NCI-H2227 (cell line): ENCODE results near the gene IMPG1.

ENCODE experiments used
- DNase-seq: peaks from one replicate; lab custom pipeline; 2025; ENCODE audit not compliant: unreplicated experiment; lab: John Stamatoyannopoulos, UW

IMPG1 gene

DNA sequence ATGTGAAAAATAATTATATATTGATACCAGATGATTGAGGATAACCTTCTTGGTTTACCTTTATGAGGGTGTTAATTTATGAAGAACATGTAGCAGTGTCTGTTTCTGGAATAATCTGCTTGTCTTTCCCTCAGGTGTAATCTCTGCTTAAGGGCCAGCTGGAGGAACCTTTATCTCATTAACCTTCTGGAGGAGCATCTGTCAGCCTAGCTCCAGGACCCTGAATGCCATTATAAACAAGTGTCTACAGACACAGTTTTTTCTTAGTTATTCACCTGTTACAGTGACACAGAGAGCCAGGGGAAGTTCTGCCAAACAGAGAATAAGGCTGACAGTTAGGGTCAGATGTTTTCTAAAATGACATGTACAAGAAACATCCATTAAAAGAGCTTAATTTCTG is at the start of gene IMPG1:
Gene IMPG1, minus strand, starts transcription at position 101 of the 400 bp plus-strand sequence. CDS start 174 bp downstream, outside the sequence.
- no peak for DNase-seq

DNA sequence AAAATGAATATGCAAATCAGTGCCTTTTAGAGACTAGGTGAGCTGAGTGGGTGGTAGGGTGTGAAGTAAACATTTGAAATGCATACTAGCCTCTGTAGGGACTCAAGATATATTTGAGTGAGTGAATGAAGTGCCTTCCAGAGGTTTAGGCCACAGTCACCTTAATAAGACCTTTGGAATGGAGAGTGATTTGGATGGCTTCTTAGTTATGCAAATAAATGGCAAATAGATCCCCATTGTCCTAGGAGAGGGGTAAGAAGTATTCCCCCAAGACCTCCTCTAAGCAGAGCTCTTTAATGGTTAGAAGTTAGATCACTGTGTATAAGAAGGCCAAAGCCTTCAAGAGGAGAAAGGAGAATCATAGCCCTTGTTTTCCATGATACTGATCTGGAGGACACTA is 47.8 kb upstream of the IMPG1 start:
- DNase-seq: no peak

GRCh38 chr6:76073281-76073680 is 819 bp upstream of the IMPG1 start:
- no peak for DNase-seq

- DNase-seq: no peak
Measured at GRCh38 chr6:76057469-76057868, 15.0 kb downstream of the IMPG1 start.

- DNase-seq: no peak
Measured at GRCh38 chr6:76052314-76052713, 20.1 kb downstream of the IMPG1 start.

DNA sequence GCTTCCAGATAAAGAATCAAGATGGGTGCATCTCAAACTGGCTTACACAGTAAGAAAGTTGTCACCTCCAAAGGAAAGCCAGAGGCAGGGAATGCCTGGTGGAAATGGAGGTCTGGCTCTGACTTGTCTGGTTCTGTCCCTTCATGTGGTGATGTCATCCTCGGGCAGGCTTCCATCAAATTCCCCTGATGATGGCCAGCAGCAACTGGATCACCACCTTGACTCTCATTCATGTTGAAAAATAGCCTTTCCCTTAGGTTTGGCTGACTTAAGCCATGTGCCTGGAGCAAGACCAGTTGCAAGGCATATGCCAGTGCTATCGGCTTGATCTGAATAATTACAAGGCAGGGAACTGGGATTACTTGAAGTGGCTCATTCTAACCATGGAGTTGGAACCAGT is 28.8 kb downstream of the IMPG1 start:
- no peak for DNase-seq

DNA sequence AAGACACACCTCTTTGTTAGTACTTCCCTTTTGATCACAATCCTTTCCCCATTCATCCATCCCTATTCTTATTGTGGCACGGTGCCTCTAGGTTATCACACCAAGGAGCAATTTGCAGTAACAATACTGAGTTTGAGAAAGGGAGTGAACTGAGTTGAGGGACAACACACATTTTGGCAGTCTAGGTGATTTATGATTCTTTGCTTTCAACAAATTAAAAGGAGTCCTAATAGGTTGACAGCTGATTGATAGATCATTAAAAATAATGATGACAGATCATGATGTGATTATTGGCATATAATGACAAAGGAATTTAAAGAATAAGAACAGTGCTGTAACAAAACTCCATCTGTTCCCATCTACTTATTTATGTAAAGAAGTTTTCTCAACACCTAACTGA is 36.7 kb downstream of the IMPG1 start:
- DNase-seq: no peak

DNA sequence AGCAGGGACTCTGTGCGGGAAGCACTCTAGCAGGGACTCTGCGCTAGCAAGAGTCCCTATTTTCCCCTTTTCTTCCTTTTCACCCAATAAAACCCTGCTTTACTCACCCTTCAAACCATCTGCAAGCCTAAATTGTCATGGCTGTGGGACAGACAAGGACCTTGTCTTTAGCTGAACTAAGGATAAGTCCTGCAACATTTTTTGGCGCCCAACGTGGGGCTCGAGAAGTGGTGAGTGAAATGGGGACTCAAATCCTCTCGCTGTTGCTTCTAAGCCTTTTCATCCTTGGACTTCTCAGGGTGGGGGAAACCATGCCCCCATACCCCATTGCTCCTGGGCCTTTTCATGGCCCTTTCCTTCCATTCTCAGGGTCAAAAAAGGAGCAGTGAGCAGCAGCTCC is 46.4 kb downstream of the IMPG1 start:
- DNase-seq: no peak

DNA sequence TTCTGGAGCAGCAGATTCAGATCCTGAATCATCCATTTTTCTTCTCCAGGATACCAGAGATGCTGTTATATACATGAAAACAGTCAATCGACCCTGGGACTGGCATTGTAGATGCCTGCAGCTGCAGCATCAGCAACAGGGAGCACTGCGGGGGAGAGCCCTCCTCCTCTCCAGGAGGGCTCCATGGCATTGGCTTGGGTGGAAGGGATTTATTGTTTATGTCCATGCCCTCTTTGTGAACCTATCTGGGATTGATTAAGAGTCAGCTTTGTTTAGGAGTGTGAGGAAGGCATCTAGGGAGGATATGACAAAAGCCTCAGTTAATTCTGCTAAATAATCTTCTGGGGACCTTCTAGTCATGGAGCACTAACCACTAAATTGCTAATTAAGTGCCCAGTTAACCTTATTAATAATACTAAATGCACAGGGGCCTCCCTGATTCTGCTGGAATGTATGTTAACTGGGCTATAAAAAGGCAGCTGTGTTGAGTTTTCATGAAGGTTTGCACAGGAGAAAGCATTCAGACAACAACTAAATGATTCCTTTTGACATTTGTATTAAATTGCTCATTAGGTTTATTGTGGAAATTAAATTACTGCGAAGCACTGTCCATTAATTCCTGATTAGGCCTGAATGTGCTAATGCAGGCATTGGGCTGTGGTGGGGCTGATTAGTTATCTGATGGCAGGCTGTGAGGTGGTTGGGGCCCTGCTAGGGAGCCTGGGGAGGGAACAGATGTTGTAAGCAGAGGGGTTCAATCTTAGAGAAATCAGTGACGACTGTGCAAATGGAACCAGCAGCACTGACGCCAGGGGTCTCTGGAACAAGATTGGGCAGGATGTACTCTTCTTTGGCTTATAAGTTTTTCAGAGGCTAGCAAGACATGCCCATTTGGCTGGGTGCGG is 57.6 kb downstream of the IMPG1 start:
- no peak for DNase-seq

DNA sequence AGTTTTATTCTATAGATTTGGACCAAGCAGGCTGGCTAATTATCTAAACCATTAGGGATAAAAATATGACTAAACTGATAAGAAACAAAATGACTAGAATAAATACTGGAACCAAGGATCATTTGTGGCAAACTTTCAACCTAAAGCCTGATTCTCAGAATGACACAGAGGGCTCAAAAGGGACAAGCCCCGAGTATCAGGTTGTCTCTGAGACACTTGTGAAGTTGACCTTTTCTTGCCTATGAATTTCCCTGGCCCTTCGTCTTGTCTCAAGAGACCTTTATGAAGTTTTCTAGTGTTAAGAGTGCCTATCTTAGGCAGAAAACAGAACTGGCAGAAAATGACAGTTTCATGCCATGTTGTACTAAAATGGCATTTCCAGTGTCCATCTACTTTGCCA is 68.3 kb downstream of the IMPG1 start:
- DNase-seq: no peak

DNA sequence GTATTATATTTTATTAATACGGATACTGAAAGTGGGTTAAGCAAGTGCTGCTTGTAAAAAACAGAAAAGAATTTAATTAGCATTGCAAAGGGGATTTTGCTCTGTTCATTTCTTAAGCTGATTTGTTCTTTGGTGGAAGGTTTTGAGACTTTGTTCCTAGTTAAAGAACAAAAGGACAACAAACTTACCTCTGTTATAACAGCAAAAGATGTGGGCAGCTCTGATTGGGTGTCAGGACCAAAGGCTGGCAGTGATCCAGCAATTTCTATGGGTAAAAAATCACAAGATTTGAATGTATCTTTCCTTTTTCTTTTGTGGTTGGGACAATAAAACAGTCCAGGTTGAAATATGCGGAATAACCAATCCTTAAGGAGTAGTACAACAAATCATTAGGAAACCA is 68.8 kb downstream of the IMPG1 start:
- no peak for DNase-seq

DNA sequence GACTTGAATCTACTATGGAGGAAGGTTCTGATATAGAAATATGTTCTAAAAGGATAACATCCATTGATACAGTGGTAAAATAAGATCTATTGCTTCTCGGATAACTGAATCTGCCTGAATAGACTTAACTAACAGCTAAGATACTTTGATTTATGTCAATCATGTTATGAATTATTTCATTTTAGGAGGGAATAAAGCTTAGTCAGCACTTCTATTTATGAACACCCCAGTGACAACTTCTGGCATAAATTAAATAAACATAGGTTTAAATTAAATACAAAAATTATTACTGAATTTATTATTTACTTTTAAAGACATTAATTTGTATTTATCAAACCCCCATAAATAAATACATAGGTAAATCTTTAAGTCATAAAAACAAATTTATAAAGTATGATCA is 69.3 kb downstream of the IMPG1 start:
- DNase-seq: no peak

DNA sequence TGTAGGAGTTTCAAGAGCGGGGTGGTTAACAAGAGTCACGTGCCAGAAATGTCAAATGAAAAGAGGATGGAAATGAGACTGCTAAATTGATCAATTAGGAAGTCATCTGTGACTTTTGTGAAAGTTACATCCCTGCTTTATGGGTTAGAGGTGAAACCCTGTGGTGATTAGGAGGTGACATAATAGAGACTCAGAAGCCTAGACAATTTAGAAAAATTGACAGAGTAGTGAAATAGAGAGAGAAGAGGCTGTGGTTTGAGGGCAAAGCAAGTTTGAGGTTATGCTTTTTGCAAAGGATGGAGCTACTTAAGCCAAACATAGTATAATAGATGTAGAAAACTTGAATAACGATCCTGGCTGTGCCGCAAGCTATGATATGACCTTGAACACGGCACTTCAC is 71.8 kb downstream of the IMPG1 start:
- no peak for DNase-seq

DNA sequence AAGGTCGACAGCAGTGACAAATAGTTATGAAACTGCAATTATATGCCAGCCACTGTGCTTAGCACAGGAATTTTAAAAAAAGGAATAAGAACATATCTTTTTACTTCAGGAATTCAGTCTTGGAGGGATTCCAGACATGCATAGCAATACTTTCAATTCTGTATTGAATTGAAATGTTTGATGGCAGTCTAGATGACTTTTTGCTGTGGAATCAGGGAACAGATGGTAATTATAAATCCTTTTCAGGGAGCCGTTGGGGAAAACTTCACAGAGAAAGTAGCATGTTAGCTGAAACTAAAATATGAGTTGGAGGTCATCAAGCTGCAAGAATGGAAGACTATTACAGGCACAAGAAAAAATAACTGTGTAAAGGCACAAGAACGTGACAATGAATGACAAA is 74.8 kb downstream of the IMPG1 start:
- DNase-seq: no peak

DNA sequence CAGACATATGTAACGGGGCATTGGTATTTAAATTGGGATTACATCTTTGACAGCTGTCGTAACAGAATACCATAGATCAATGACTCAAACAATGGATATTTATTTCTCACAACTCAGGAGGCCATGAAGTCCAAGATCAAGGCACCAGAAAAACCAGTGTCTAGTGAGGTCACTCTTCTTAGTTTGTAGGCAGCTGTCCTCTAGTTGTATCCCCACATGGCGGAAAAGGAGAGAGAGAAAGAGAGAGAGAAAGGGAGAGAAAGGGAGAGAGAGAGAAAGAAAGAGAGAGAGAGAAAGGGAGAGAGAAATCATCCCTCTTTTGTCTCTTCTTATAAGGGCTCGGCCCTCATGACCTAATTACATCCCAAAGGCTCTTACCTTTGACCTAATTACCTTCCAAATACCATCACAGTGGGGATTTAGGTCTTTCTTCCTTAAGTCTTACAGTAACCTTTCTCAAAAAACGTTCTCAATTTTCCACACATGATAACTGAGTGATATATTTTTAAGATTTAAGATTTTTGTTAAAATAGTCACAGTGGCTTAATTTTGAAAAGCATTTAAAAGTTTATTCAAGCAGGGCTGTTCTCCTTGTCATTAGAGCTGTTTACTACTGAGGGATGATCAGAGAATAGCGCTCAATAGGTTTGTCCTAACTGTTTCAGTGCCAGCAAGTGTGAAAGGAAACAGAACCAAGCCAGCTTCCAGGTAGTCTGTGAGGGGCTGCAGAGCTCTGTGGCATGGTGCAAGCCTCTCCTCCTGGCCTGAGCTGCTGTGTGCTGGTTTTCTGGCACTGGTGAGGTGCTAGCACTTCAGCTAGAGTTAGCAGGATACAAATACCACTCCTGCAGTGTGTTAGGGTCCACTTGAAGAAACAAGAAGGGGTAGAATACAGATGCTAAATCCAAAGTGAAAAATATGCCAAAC is 79.0 kb downstream of the IMPG1 start:
- no peak for DNase-seq

GRCh38 chr6:75991941-75992340 is 80.5 kb downstream of the IMPG1 start:
- no peak for DNase-seq

- DNase-seq: no peak
Measured at GRCh38 chr6:75986935-75987334, 85.5 kb downstream of the IMPG1 start.

DNA sequence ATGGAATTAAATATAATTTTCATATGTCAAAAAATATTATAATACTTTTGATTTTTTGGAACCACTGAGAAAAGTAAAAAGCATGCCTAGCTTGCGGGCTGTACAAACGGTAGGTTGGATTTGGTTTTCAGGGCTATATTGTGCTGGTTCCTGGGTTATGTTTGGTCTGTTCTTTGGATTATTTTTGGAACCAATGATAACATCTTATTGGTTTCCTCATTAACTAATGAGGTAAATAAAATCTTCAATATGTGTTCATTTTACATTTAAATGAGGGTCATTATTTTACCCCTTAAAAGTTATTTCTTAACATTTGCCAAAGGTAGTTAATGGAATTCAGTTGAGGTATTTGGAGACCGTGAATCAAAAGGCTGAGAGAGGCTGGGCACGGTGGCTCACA is 96.6 kb downstream of the IMPG1 start:
- no peak for DNase-seq

DNA sequence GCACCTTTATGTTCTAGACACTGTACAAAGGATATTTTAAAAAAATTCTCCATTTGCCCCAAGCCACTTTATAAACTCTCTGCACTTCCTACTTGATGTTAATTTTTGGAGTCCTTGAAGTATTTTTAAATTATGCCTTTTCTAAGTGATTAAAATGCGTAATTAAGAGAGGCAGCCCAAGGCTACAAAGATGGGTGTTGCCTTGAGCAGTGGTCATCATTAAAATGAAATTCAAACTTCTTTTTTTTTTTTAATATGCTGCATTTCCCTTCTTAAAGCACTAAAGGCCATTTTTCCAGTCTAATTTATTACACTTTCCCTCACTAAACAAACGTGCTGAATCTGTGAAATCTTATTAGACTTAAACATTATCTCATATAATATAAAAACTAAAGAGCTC is 102.4 kb downstream of the IMPG1 start:
- DNase-seq: no peak

GRCh38 chr6:75968143-75968542 is 104.3 kb downstream of the IMPG1 start:
- DNase-seq: no peak

DNA sequence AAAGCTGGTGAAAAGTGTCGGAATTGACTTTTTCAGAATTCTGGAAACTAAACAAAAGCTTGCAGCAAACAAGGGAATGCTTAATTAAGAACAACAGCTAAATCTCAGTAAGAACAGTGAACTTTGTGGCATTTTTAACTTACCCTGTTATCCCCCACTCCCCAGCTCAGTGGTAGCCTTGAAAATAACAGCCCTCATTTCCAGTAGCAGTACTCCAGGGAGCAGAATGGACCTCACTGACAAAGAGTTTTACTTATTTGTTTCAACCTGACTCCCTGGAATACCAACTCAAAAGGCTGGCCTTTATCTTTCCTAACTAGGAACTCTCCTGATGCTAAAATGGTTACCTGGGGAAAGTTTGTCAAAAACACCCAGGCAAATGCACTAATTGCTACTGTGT is 108.9 kb downstream of the IMPG1 start:
- no peak for DNase-seq

DNA sequence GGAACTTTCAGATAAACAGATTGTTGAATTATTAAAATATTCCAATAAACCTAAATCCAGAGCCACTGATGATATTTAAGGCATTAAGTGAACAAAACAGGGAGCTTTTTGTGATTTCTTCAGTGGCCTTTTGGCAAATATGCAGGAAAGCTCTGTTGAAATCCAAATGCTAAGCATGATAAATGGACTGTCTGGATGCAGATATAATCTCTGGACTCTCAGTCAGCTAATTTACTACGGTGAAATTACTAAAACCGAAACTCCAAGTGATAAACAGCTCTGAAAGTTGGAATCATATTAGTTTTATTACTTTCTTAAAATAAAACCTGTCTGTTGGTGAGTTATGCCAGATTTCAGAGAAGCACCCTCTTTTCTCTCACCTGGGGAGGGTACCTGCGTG is 120.3 kb downstream of the IMPG1 start:
- no peak for DNase-seq
